Anterior cingulate cortex (tissue), 58 donors: ENCODE measurements around the gene NPTX2.
"Not testable (repeated sequence)": the region's sequence is repeated elsewhere in the genome, so short reads cannot be mapped to it uniquely, and the experiment has no call there.

Source experiments
- DNase-seq, 58 donors: peaks; one replicate each; lab custom pipeline; 2025; lab: John Stamatoyannopoulos, UW

NPTX2 gene, protein sequence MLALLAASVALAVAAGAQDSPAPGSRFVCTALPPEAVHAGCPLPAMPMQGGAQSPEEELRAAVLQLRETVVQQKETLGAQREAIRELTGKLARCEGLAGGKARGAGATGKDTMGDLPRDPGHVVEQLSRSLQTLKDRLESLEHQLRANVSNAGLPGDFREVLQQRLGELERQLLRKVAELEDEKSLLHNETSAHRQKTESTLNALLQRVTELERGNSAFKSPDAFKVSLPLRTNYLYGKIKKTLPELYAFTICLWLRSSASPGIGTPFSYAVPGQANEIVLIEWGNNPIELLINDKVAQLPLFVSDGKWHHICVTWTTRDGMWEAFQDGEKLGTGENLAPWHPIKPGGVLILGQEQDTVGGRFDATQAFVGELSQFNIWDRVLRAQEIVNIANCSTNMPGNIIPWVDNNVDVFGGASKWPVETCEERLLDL

DNA sequence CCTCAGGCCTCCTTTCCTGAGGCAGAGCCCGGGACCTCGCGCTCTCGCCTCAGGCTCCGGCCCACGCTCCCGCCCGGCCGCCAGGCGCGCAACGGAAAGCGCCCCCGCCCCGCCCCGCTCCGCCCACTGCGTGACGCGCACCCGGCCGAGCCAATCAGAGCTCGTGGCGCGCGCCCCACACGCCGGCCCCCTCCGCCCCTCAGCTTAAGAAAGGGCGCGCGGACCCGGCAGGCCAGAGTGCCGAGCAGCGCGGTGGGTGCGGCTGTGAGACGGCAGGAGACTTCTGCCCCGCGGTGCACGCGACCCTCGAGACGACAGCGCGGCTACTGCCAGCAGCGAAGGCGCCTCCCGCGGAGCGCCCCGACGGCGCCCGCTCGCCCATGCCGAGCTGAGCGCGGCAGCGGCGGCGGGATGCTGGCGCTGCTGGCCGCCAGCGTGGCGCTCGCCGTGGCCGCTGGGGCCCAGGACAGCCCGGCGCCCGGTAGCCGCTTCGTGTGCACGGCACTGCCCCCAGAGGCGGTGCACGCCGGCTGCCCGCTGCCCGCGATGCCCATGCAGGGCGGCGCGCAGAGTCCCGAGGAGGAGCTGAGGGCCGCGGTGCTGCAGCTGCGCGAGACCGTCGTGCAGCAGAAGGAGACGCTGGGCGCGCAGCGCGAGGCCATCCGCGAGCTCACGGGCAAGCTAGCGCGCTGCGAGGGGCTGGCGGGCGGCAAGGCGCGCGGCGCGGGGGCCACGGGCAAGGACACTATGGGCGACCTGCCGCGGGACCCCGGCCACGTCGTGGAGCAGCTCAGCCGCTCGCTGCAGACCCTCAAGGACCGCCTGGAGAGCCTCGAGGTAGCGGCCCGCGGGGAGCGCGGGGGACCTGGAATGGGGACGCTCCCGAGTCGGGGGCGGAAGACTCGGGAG lies at the start of gene NPTX2:
TSS of gene NPTX2 (plus strand) at position 235 of the 909 bp plus-strand sequence. CDS start at position 412, 177 bp downstream.
- DNase-seq: peak in 49 of 58 donors; percentile 16 to 80 (median 61)

GRCh38 chr7:98567991-98568390 lies 49.1 kb upstream of the NPTX2 start:
- DNase-seq: no peak

DNA sequence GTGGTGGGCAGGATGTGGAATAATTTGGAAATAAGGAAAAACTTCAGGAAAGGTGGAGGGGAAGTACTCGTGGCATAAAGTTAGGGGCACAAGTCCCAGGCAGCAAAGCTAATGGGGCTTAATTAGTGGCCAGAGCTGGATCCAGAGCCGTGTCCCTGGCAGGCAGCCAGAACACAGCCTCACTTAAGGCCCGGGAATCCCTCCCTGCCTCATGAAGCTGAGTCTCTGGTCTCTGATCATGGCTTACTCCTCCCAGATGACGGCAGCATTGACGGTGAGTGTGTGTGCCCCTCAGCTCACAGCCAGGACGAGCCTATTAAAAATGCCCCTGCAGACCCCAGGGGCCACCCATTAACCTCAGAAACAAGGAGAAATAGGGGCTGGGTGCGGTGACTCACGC lies 48.2 kb upstream of the NPTX2 start:
- DNase-seq: peak in 22 of 58 donors; percentile 2 to 48 (median 10)

DNA sequence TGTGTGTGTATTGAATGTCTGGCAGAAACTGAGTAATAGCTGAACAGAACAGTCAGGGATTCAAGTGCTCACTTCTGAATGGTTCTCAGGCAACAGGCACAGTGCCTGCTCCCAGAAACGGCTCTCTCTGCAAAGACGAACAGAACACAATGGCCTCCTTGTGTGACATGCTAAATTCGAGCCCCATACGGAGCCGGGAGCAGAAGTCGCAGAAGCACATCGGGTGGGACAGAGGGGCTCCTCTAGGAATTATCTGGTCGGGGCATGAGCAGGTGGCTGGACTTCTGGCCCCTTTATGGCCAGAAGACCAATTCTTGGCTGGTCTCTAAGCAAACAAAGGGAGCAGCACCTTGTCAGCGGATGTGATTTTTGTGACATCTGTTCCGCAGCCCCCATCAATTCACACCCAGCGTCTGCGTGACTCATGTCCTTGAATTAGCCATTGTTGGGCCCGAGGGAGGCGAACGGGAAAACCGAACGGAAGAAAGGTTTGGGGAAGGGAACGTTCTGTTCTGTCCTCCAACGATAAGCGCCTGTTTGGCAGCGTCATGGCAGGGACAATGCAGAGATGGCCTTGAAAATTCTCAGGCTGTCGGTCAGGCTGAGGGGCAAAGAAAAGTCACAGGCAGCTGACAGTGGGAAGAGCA lies 47.3 kb upstream of the NPTX2 start:
- DNase-seq: peak in 56 of 58 donors; percentile 10 to 92 (median 74)

GRCh38 chr7:98571006-98571405 lies 46.1 kb upstream of the NPTX2 start:
- DNase-seq: peak in 1 of 58 donors; percentile 9

GRCh38 chr7:98571986-98572385 lies 45.1 kb upstream of the NPTX2 start:
- no peak for DNase-seq

DNA sequence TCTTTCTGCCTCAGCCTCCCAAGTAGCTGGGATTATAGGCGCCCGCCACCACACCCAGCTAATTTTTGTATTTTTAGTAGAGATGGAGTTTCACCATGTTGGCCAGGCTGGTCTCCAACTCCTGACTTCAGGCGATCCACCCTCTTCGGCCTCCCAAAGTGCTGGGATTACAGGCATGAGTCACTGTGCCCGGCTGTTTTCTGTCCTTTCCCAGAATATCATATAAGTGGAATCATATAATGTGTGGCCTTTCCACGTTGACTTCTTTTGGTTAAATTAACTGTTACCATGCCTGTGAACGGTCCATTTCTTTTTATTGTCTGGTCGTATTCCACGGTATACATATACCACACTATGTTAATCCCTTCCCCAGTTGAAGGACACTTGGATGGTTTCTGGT lies 44.4 kb upstream of the NPTX2 start:
- DNase-seq: not testable (repeated sequence)

DNA sequence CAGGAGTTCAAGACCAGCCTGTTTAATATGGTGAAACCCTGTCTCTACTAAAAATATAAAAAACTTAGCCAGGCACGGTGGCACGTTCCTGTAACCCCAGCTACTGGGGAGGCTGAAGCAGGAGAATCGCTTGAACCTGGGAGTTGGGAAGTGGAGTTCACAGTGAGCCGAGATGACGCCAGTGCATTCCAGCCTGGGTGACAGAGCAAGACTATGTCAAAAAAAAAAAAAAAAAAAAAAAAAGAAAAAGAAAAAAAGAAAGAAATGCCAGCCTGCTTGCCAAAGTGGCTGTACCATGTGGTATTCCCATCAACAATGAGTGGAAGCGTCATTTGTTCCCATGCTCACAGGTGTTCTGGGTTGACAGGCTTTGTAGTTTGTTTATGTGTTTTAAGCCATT lies 43.3 kb upstream of the NPTX2 start:
- no peak for DNase-seq

DNA sequence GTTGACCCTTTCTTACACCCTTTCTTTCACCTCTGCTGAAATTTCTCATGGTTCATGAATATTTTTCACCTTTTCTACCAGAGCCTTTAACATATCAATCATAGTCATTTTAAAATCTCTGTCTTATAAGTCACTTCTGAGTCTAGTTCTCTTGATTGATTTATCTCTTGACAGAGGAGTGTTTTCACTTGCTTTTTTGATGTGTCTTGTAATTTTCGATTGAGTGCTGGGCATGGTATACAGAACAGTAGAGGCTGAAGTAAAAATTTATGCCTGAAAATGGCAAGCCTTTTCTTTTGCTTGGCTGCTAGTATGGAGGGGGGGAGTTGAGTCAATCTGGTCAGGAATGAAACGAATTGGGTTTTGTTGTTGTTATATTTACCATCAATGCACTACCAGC lies 41.2 kb upstream of the NPTX2 start:
- no peak for DNase-seq

- no peak for DNase-seq
Measured at GRCh38 chr7:98584830-98585229, 32.3 kb upstream of the NPTX2 start.

DNA sequence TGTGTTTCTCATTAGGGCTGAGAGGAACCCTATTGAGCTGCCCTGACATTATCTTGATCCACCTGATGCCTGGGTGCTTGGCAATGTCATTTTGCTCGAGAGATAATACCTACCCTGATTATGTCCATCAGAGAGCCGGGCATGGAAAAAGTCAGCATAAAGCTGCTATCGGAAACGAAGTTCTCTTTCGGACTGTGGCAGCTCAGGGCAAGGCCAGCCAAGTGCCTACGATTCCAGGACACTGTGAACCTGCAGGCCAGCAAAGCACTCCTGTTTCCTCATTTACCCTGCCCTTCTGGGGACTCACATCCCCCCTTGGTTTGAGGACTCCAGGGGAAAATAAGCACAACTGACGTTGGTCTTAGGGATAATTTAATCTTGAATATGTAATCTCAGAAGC lies 25.2 kb upstream of the NPTX2 start:
- DNase-seq: no peak

GRCh38 chr7:98594348-98594747 lies 22.7 kb upstream of the NPTX2 start:
- DNase-seq: no peak

GRCh38 chr7:98594787-98595186 lies 22.3 kb upstream of the NPTX2 start:
- no peak for DNase-seq

- no peak for DNase-seq
Measured at GRCh38 chr7:98598846-98599615, 18.1 kb upstream of the NPTX2 start.

- no peak for DNase-seq
Measured at GRCh38 chr7:98599886-98600285, 17.2 kb upstream of the NPTX2 start.

GRCh38 chr7:98602755-98603398 lies 14.2 kb upstream of the NPTX2 start:
- no peak for DNase-seq

DNA sequence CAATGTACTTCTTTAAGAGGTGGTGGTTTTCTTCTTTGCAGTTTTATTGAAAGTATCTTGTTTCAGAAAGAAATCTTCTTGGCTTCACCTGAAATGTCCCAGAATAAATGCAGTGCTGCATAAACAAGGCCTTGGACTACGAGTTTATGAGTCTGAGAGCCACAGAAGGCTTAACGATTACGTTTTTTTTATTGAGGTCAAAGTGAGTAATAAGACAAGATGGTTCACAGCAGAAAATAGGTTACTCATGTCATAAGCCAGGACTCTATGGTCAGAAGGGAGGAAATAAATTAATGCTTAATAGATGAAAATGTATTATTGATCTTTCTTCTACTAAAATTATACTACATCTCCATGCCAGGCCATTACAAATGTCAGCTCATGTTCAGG lies 13.7 kb upstream of the NPTX2 start:
- no peak for DNase-seq

DNA sequence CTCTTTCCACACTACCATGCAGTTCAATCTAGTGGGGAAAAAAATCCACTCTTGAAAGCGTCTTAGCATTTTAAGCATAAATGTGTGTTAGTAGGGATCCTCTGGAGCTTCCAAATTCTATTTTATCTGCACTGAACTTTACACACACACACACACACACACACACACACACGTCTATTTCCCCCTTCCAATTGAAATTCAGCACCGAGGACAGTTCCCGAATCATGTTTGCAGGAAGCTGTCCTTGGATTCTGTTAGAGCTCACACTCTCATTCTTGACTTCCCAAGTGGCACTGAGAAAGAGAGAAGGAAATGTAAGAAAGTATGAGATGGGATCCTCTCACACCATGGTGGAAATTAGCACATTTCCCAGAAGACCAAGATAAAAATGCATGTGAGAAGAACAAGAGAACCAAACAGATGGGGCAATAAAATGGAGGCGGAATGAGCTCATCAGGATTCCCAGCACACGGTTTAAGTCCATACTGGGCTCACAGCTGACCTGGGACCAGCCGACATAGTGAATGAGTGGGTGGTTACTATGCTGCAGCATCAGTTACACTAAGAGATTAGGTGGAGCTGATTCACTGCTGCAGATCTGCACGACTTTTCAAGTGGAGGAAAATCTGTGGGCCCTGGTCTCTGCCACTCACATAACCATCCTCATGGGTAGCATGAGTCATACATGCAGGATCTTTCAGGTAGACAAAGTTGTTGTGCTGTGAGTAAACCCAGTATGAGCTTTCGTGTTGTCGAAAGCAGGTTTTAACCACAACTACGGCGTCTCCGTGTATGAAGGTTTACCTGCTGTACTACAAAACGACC lies 3.3 kb upstream of the NPTX2 start:
- DNase-seq: peak in 20 of 58 donors; percentile 7 to 70 (median 25)
